PC-9 (cell line): ENCODE measurements around the gene BOLA1. TPM values are rescaled to one million over a fixed set of nuclear protein-coding genes. Genes with fewer than 3 reads are reported as not detected.
"Not testable (repeated sequence)": the region's sequence is repeated elsewhere in the genome, so short reads cannot be mapped to it uniquely, and the experiment has no call there.

Source experiments
- BruUV-seq: library from RNA; stranded (reverse); fragments of 400-500 nt; replicated peaks from 2 replicates; lab custom pipeline; 2021; lab: Mats Ljungman, UMichigan
- CTCF ChIA-PET: fragments of 300-600 bp; sonication (Branson Sonifier 250); formaldehyde crosslinking; loops from one replicate; lab custom pipeline; 2022; ENCODE audit warnings: antibody characterized with exemption; lab: Charles Lee
- POLR2A ChIA-PET: fragments of 300-600 bp; sonication (Branson Sonifier 250); formaldehyde crosslinking; loops from one replicate; lab custom pipeline; 2022; ENCODE audit warnings: antibody characterized with exemption; ENCODE audit not compliant: unreplicated experiment; lab: Charles Lee
- DNase-seq, 2 experiments: peaks; one replicate each; pipeline versions ENCODE4 v3.0.0 to v3.0.0-alpha.2; 2015 to 2022; ENCODE audit warnings: mixed read lengths in 1 of 2
- H2AFZ ChIP-seq: fragments of 200-600 bp; sonication (generic); 2 replicates; pipeline ENCODE4 v1.8.1; 2017; ENCODE audit warnings: antibody characterized with exemption
- H3F3A ChIP-seq: fragments of 200-600 bp; sonication (generic); 2 replicates; pipeline ENCODE4 v1.8.1; 2017; ENCODE audit warnings: antibody characterized with exemption, mild to moderate bottlenecking, low read depth; ENCODE audit not compliant: insufficient read depth
- H3K27ac ChIP-seq: fragments of 200-600 bp; sonication (generic); 2 replicates; pipeline ENCODE4 v1.6.1; 2016; ENCODE audit warnings: mixed run types
- H3K27me3 ChIP-seq: fragments of 200-600 bp; sonication (generic); 2 replicates; pipeline ENCODE4 v1.6.1; 2016; ENCODE audit warnings: low read depth, mixed run types; ENCODE audit not compliant: insufficient read depth
- H3K36me3 ChIP-seq: fragments of 200-600 bp; sonication (generic); 2 replicates; pipeline ENCODE4 v1.6.1; 2016; ENCODE audit warnings: low read depth, mixed run types
- H3K4me1 ChIP-seq: fragments of 200-600 bp; sonication (generic); replicated peaks from 2 replicates; pipeline ENCODE4 v1.6.1; 2016; ENCODE audit warnings: mixed run types; ENCODE audit not compliant: insufficient read depth
- H3K4me2 ChIP-seq: fragments of 200-600 bp; sonication (generic); 2 replicates; pipeline ENCODE4 v1.6.1; 2017; ENCODE audit warnings: mixed run types
- H3K4me3 ChIP-seq: fragments of 200-600 bp; sonication (generic); 2 replicates; pipeline ENCODE4 v1.6.1; 2016; ENCODE audit warnings: mixed run types
- H3K79me2 ChIP-seq: fragments of 200-600 bp; sonication (generic); 2 replicates; pipeline ENCODE4 v1.6.1; 2017; ENCODE audit warnings: low read depth, mixed run types
- H3K9me2 ChIP-seq: fragments of 200-600 bp; sonication (generic); 2 replicates; pipeline ENCODE4 v1.8.1; 2017; ENCODE audit warnings: mild to moderate bottlenecking; ENCODE audit not compliant: insufficient read depth
- H3K9me3 ChIP-seq: fragments of 200-600 bp; sonication (generic); 2 replicates; pipeline ENCODE4 v1.8.1; 2016; ENCODE audit warnings: low read depth; ENCODE audit not compliant: insufficient read depth
- H4K20me1 ChIP-seq: fragments of 200-600 bp; sonication (generic); 2 replicates; pipeline ENCODE4 v1.8.1; 2017; ENCODE audit not compliant: insufficient read depth
- EZH2 ChIP-seq: fragments of 200-600 bp; sonication (generic); IDR thresholded peaks from 2 replicates; pipeline ENCODE4 v1.8.0; 2017; ENCODE audit warnings: antibody characterized with exemption, low read depth
- intact Hi-C: fragments of 100-400 bp; cut with micrococcal nuclease; formaldehyde crosslinking; loops from one replicate; pipeline ENCODE4 v1.10.0; 2022; ENCODE audit not compliant: unreplicated experiment
- total RNA-seq: library from RNA; stranded (reverse); gene quantifications from 2 replicates; pipeline ENCODE4 v1.2.3, GENCODE V29; 2021
- TF ChIP-seq, protein P1 (sequence below): fragments of 200-600 bp; sonication (generic); conservative IDR thresholded peaks from 2 replicates; pipeline ENCODE4 v1.6.1; 2017; ENCODE audit warnings: mixed run types, antibody characterized with exemption, mild to moderate bottlenecking, moderate library complexity

BOLA1 gene
- total RNA-seq, 1 experiment from 2014 or later = 16.2 TPM

GRCh38 chr1:149886396-149887195 is 12.8 kb upstream of the BOLA1 start:
- H3K36me3 ChIP-seq = no peaks in the 10 kb centered on the region
- peak; percentile 82 to 97 for DNase-seq
- intact Hi-C loops = loop anchor here (10.0 kb wide), 1 partner anchor 278 kb away; no protein-coding TSS in a partner anchor
- H3K9me3 ChIP-seq = no peaks in the 10 kb centered on the region
- peak overlapping the region; percentile 94 for H3K4me2 ChIP-seq
- H3K27ac ChIP-seq = peak overlapping the region; percentile 97
- ChIA-PET CTCF (interaction anchor here (1.0 kb wide), 1 partner anchor 54 kb away, joined by 3 read pairs; no protein-coding TSS in a partner anchor), POLR2A (interaction anchor here (0.5 to 2.4 kb wide), 13 partner anchors 37 to 651 kb away, joined by 3 to 33 read pairs (median 3); partner anchors contain the start of gene OTUD7B)
- H4K20me1 ChIP-seq = no peaks in the 10 kb centered on the region
- no peaks in the 10 kb centered on the region for H3K9me2 ChIP-seq
- BruUV-seq = TSS peak; percentile 94
- peak overlapping the region; percentile 79 for H3K4me3 ChIP-seq
- peaks cover 20% of the 10 kb centered on the region for H3K79me2 ChIP-seq
- H3K4me1 ChIP-seq = peaks cover 27% of the 10 kb centered on the region
- H3F3A ChIP-seq = peaks cover 41% of the 10 kb centered on the region
- H3K27me3 ChIP-seq = no peaks in the 10 kb centered on the region
- H2AFZ ChIP-seq = peak overlapping the region; percentile 77; the same call in 1 of the 2 replicates
- no peak for TF ChIP-seq EZH2
- TF ChIP-seq, protein P1, sequence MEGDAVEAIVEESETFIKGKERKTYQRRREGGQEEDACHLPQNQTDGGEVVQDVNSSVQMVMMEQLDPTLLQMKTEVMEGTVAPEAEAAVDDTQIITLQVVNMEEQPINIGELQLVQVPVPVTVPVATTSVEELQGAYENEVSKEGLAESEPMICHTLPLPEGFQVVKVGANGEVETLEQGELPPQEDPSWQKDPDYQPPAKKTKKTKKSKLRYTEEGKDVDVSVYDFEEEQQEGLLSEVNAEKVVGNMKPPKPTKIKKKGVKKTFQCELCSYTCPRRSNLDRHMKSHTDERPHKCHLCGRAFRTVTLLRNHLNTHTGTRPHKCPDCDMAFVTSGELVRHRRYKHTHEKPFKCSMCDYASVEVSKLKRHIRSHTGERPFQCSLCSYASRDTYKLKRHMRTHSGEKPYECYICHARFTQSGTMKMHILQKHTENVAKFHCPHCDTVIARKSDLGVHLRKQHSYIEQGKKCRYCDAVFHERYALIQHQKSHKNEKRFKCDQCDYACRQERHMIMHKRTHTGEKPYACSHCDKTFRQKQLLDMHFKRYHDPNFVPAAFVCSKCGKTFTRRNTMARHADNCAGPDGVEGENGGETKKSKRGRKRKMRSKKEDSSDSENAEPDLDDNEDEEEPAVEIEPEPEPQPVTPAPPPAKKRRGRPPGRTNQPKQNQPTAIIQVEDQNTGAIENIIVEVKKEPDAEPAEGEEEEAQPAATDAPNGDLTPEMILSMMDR = no peak

DNA sequence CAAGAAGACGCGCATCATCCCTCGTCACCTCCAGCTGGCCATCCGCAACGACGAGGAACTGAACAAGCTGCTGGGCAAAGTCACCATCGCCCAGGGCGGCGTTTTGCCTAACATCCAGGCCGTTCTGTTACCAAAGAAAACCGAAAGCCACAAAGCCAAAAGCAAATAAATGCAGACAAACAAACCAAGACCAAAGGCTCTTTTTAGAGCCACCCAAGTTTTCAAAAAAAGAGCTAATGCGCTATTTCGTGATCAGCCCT is 12.2 kb upstream of the BOLA1 start:
- not testable (repeated sequence) for H3K9me2 ChIP-seq
- intact Hi-C loops = loop anchor here (10.0 kb wide), 1 partner anchor 278 kb away; no protein-coding TSS in a partner anchor

GRCh38 chr1:149887456-149888246 is 11.7 kb upstream of the BOLA1 start:
- TF ChIP-seq, protein P1 = no peak
- no peak for TF ChIP-seq EZH2
- intact Hi-C loops = loop anchor here (1.0 to 10.0 kb wide), 4 partner anchors 52 to 277 kb away; no protein-coding TSS in a partner anchor
- CTCF ChIA-PET = interaction anchor here (0.6 to 1.0 kb wide), 3 partner anchors 53 to 299 kb away, joined by 3 read pairs; no protein-coding TSS in a partner anchor

More for the DNA sequence above, 12.2 kb upstream of the BOLA1 start:
- peak overlapping the region; percentile 79 for H3K4me3 ChIP-seq
- not testable (repeated sequence) for H4K20me1 ChIP-seq, DNase-seq, H3K27me3 ChIP-seq, H3K36me3 ChIP-seq, BruUV-seq, H3K9me3 ChIP-seq
- peak overlapping the region; percentile 77; the same call in 1 of the 2 replicates for H2AFZ ChIP-seq
- H3K4me2 ChIP-seq = peak overlapping the region; percentile 94
- H3K79me2 ChIP-seq = peaks cover 20% of the 10 kb centered on the region
- POLR2A ChIA-PET = interaction anchor here (0.6 to 2.4 kb wide), 10 partner anchors 38 to 343 kb away, joined by 3 to 33 read pairs (median 6); partner anchors contain the start of gene OTUD7B
- H3K4me1 ChIP-seq = peaks cover 27% of the 10 kb centered on the region
- peaks cover 41% of the 10 kb centered on the region for H3F3A ChIP-seq
- CTCF ChIA-PET = interaction anchor here (1.0 kb wide), 1 partner anchor 54 kb away, joined by 3 read pairs; no protein-coding TSS in a partner anchor
- H3K27ac ChIP-seq = peak overlapping the region; percentile 97

More at GRCh38 chr1:149887456-149888246, 11.7 kb upstream of the BOLA1 start:
- Histone ChIP-seq H3K4me2 (peak overlapping the region; percentile 94), H3K4me3 (peak overlapping the region; percentile 79), H3K79me2 (peaks cover 20% of the 10 kb centered on the region), H3K27me3 (no peaks in the 10 kb centered on the region), H3F3A (peaks cover 41% of the 10 kb centered on the region), H3K4me1 (peaks cover 27% of the 10 kb centered on the region), H4K20me1 (no peaks in the 10 kb centered on the region), H3K27ac (peak overlapping the region; percentile 97), H3K9me3 (no peaks in the 10 kb centered on the region), H3K36me3 (no peaks in the 10 kb centered on the region), H3K9me2 (no peaks in the 10 kb centered on the region), H2AFZ (peak overlapping the region; percentile 90)
- TSS peak; percentile 21 for BruUV-seq
- peak; percentile 76 to 97 for DNase-seq
- POLR2A ChIA-PET = interaction anchor here (0.6 to 2.4 kb wide), 12 partner anchors 34 to 395 kb away, joined by 3 to 33 read pairs (median 6); partner anchors contain the start of genes CIART and OTUD7B
